HepG2 (cell line): Measurements from ENCODE around the gene PRRG3. TPM values are rescaled to one million over a fixed set of nuclear protein-coding genes. Genes with fewer than 3 reads are reported as not detected.

Source experiments
- ATAC-seq: fragments of 200-7000 bp; cut with Tn5 transposase; 3 replicates; pipeline ENCODE4 v1.9.1; 2020; ENCODE audit warnings: mild to moderate bottlenecking, moderate library complexity
- BruUV-seq: library from RNA; stranded (reverse); fragments of 400-500 nt; replicated peaks from 2 replicates; lab custom pipeline; 2021; lab: Mats Ljungman, UMichigan
- CTCF ChIA-PET: fragments of 300-600 bp; formaldehyde crosslinking; extraction: SDS; loops from one replicate; lab custom pipeline; 2021; ENCODE audit warnings: low total read pairs, inconsistent platforms, low intra/inter-chr PET ratio; lab: Yijun Ruan, JAX
- POLR2A ChIA-PET: fragments of 350-600 bp; sonication (Branson Sonifier 250); formaldehyde crosslinking; loops from one replicate; lab custom pipeline; 2020; ENCODE audit warnings: antibody characterized with exemption, inconsistent platforms; lab: Yijun Ruan, JAX
- DNase-seq: peaks from one replicate; pipeline ENCODE4 v3.0.0-alpha.2; 2015; ENCODE audit warnings: low spot score
- FAIRE-seq: peaks from 3 replicates; lab custom pipeline; 2011; peaks lifted over from hg19 to GRCh38; lab: Jason Lieb, UNC
- H2AFZ ChIP-seq: one replicate; pipeline ENCODE4 v1.6.1; 2011; ENCODE audit warnings: low read length, inconsistent platforms
- H3K27ac ChIP-seq: fragments of 300-600 bp; 3 replicates; pipeline ENCODE4 v1.8.0; 2011; ENCODE audit warnings: mixed run types, mild to moderate bottlenecking, mixed read lengths, low read length, inconsistent platforms; ENCODE audit not compliant: insufficient read depth; ENCODE audit errors: extremely low read length
- H3K27me3 ChIP-seq, 2 experiments: fragments of 200-600 bp in 1 of 2; 2 replicates in 1 of 2; 3 replicates in 1 of 2; pipeline versions ENCODE4 v1.6.0 to v1.8.0; 2011; ENCODE audit warnings: low read length in 2 of 2, mild to moderate bottlenecking in 2 of 2, moderate library complexity in 2 of 2, inconsistent platforms in 1 of 2; ENCODE audit not compliant: insufficient read depth in 2 of 2, control insufficient read depth in 1 of 2
- H3K36me3 ChIP-seq, 2 experiments: fragments of 200-600 bp in 1 of 2; replicated peaks in 1 of 2; 2 replicates in 1 of 2; 3 replicates in 1 of 2; pipeline versions ENCODE4 v1.5.1 to v1.8.0; 2011; ENCODE audit warnings: low read length in 2 of 2, inconsistent platforms in 1 of 2; ENCODE audit not compliant: insufficient read depth in 2 of 2, control insufficient read depth in 1 of 2
- H3K4me1 ChIP-seq: 2 replicates; pipeline ENCODE4 v1.5.1; 2012; ENCODE audit warnings: low read length, inconsistent platforms; ENCODE audit not compliant: insufficient read depth
- H3K4me2 ChIP-seq: 2 replicates; pipeline ENCODE4 v1.6.0; 2011; ENCODE audit warnings: low read depth, low read length, inconsistent platforms
- H3K4me3 ChIP-seq, 3 experiments: fragments of 200-600 bp in 1 of 3; sonication (generic), shearing (Covaris generic) in 1 of 3; replicated peaks in 1 of 3; 2 replicates each; pipeline ENCODE4 v1.5.1; 2011 to 2016; ENCODE audit warnings: low read length in 3 of 3, inconsistent platforms in 2 of 3, low read depth in 2 of 3, mild to moderate bottlenecking in 2 of 3, control low read depth in 1 of 3, mixed read lengths in 1 of 3; ENCODE audit not compliant: insufficient read depth in 1 of 3
- H3K79me2 ChIP-seq: one replicate; pipeline ENCODE4 v1.6.1; 2011; ENCODE audit warnings: low read length, inconsistent platforms; ENCODE audit not compliant: insufficient read depth
- H3K9ac ChIP-seq: 2 replicates; pipeline ENCODE4 v1.6.0; 2011; ENCODE audit warnings: mild to moderate bottlenecking, low read depth, low read length, inconsistent platforms; ENCODE audit not compliant: insufficient read depth
- H3K9me3 ChIP-seq: 2 replicates; pipeline ENCODE4 v1.5.1; 2012; ENCODE audit warnings: mild to moderate bottlenecking, low read length
- H4K20me1 ChIP-seq: 2 replicates; pipeline ENCODE4 v1.6.0; 2011; ENCODE audit warnings: inconsistent platforms, mild to moderate bottlenecking, low read length, moderate library complexity; ENCODE audit not compliant: insufficient read depth
- BCLAF1 ChIP-seq: fragments of 450-650 bp; IDR thresholded peaks from 2 replicates; pipeline ENCODE4 v1.6.1; 2017; ENCODE audit warnings: mild to moderate bottlenecking
- KLF15 ChIP-seq: sonication (generic); formaldehyde crosslinking; IDR thresholded peaks from 2 replicates; pipeline ENCODE4 v1.8.1; 2023; ENCODE audit warnings: borderline replicate concordance, mild to moderate bottlenecking, inconsistent platforms, missing genetic modification reagents, mixed read lengths
- MYPOP ChIP-seq: sonication (generic); formaldehyde crosslinking; IDR thresholded peaks from 2 replicates; pipeline ENCODE4 v1.8.1; 2023; ENCODE audit warnings: mild to moderate bottlenecking, moderate library complexity, missing genetic modification reagents
- SNAPC4 ChIP-seq: sonication (generic); formaldehyde crosslinking; IDR thresholded peaks from 2 replicates; pipeline ENCODE4 v1.4.0; 2020; ENCODE audit warnings: mild to moderate bottlenecking, missing genetic modification reagents
- SRF ChIP-seq: IDR thresholded peaks from 2 replicates; pipeline ENCODE4 v1.6.1; 2011; ENCODE audit warnings: mild to moderate bottlenecking, low read depth, low read length, moderate library complexity
- YY1 ChIP-seq: IDR thresholded peaks from 2 replicates; pipeline ENCODE4 v1.6.1; 2011; ENCODE audit warnings: low read length, low read depth, moderate library complexity, mild to moderate bottlenecking; ENCODE audit not compliant: insufficient read depth, insufficient replicate concordance
- ZNF205 ChIP-seq: IDR thresholded peaks from 2 replicates; pipeline ENCODE4 v1.6.1; 2018; ENCODE audit warnings: missing biosample characterization, missing genetic modification reagents
- WGBS: methylation state at CpG from one replicate; pipeline ENCODE4 v1.1.6; 2017; ENCODE audit warnings: low lambda C conversion rate; 5-methylcytosine and 5-hydroxymethylcytosine counted together
- in situ Hi-C: cut with HindIII; loops from 2 replicates; pipeline ENCODE4 v1.10.0; 2017; ENCODE audit warnings: low pct_unique_long_range_greater_than_20kb; ENCODE audit not compliant: extremely low pct_ligation_motif_present
- intact Hi-C: fragments of 100-400 bp; cut with micrococcal nuclease; formaldehyde crosslinking; loops from one replicate; pipeline ENCODE4 v1.10.0; 2022; ENCODE audit not compliant: unreplicated experiment
- polyA plus RNA-seq, 8 experiments: library from polyadenylated mRNA; depleted of rRNA in 3 of 8; stranded (reverse) in 7 of 8; unstranded in 1 of 8; fragments of >200 nt; fragmentation: Illumina TruSeq in 4 of 8; extraction: Trizol in 4 of 8; gene quantifications; 2 replicates each; pipeline versions ENCODE4 v1.2.1 to v1.2.3, GENCODE V29; 2011 to 2016; ENCODE audit warnings: low read depth in 4 of 8, missing spikeins in 1 of 8, mixed read lengths in 1 of 8; ENCODE audit not compliant: insufficient read depth in 1 of 8
- total RNA-seq, 5 experiments: library from RNA; depleted of rRNA; stranded (reverse); fragments of >200 nt; fragmentation: Illumina TruSeq; extraction: Trizol; gene quantifications; 2 replicates each; pipeline ENCODE4 v1.2.3, GENCODE V29; 2016; ENCODE audit warnings: low read depth in 1 of 5

PRRG3 gene
- total and polyA plus RNA-seq, 2 of the 13 experiments (the other 11 are each of a cell fraction or from before 2014, with no cell fraction given) = not detected

- no peak for TF ChIP-seq YY1
These were observed 8.9 kb downstream of the PRRG3 start (continued) for GRCh38 chrX:151704041-151704663.

GRCh38 chrX:151708821-151709220 lies 13.6 kb downstream of the PRRG3 start:
- Histone ChIP-seq H3K36me3 (no peaks in the 10 kb centered on the region), H3K4me1 (no peaks in the 10 kb centered on the region), H3K9me3 (no peaks in the 10 kb centered on the region), H3K27ac (no peak overlapping the region), H3K79me2 (no peaks in the 10 kb centered on the region), H3K27me3 (no peaks in the 10 kb centered on the region; a peak in 1 of 5 replicates), H3K4me2 (no peak overlapping the region), H3K4me3 (no peak overlapping the region), H4K20me1 (no peaks in the 10 kb centered on the region), H2AFZ (no peak overlapping the region), H3K9ac (no peak overlapping the region)
- CTCF ChIA-PET = no interaction called here
- intact Hi-C loops (no loop called here), in situ Hi-C loops (no loop called here)
- BruUV-seq = no TSS peak
- DNase-seq (no peak), FAIRE-seq (no peak), ATAC-seq (no peak)
- WGBS = 51% methylated on average over 7 of the region's 7 CpGs
- TF ChIP-seq MYPOP (CRISPR knock-in tag) (no peak), SRF (no peak), KLF15 (CRISPR knock-in tag) (no peak), SNAPC4 (CRISPR knock-in tag) (no peak), BCLAF1 (no peak), ZNF205 (no peak)
- POLR2A ChIA-PET = no interaction called here
